A673 (cell line): Measurements from ENCODE around the gene PLD4. TPM values are rescaled to one million over a fixed set of nuclear protein-coding genes. Genes with fewer than 3 reads are reported as not detected.

Experiments used
- BruUV-seq: library from RNA; stranded (reverse); fragments of 400-500 nt; replicated peaks from 2 replicates; lab custom pipeline; 2021; lab: Mats Ljungman, UMichigan
- CTCF ChIA-PET: fragments of 300-600 bp; sonication (Branson Sonifier 250); formaldehyde crosslinking; loops from one replicate; lab custom pipeline; 2022; ENCODE audit warnings: antibody characterized with exemption; lab: Charles Lee
- POLR2A ChIA-PET: fragments of 300-600 bp; sonication (Branson Sonifier 250); formaldehyde crosslinking; loops from one replicate; lab custom pipeline; 2022; ENCODE audit warnings: antibody characterized with exemption; ENCODE audit not compliant: low non-redundant PET; lab: Charles Lee
- DNase-seq: peaks from one replicate; pipeline ENCODE4 v3.0.0-alpha.2; 2015; ENCODE audit warnings: low spot score
- H3K27ac ChIP-seq: fragments of 200-600 bp; sonication (generic); 2 replicates; pipeline ENCODE4 v1.5.1; 2016; ENCODE audit warnings: mixed run types, low read depth, mild to moderate bottlenecking, mixed read lengths, antibody characterized with exemption, low read length; ENCODE audit not compliant: poor library complexity, severe bottlenecking
- H3K27me3 ChIP-seq: fragments of 200-600 bp; sonication (generic); replicated peaks from 2 replicates; pipeline ENCODE4 v1.6.1; 2017; ENCODE audit warnings: mixed run types, low read depth, mild to moderate bottlenecking, mixed read lengths, antibody characterized with exemption, low read length; ENCODE audit not compliant: insufficient read depth, poor library complexity
- H3K36me3 ChIP-seq: fragments of 200-600 bp; sonication (generic); 2 replicates; pipeline ENCODE4 v1.6.1; 2016; ENCODE audit warnings: mixed run types, mild to moderate bottlenecking, mixed read lengths, antibody characterized with exemption, low read length; ENCODE audit not compliant: insufficient read depth, poor library complexity, severe bottlenecking
- H3K4me1 ChIP-seq: fragments of 200-600 bp; sonication (generic); 2 replicates; pipeline ENCODE4 v1.6.1; 2017; ENCODE audit warnings: mixed run types, mild to moderate bottlenecking, mixed read lengths, antibody characterized with exemption, low read length; ENCODE audit not compliant: insufficient read depth, poor library complexity, severe bottlenecking
- H3K4me3 ChIP-seq: fragments of 200-600 bp; sonication (generic); 2 replicates; pipeline ENCODE4 v1.5.1; 2016; ENCODE audit warnings: low read depth, mixed run types, mild to moderate bottlenecking, mixed read lengths, low read length; ENCODE audit not compliant: poor library complexity, severe bottlenecking
- H3K9me3 ChIP-seq: fragments of 200-600 bp; sonication (generic); 2 replicates; pipeline ENCODE4 v1.6.1; 2016; ENCODE audit warnings: mixed run types, low read depth, mild to moderate bottlenecking, mixed read lengths, antibody characterized with exemption, low read length; ENCODE audit not compliant: poor library complexity, severe bottlenecking
- CTCF ChIP-seq: fragments of 300-800, 200-600 bp; sonication (generic); conservative IDR thresholded peaks from 2 replicates; pipeline ENCODE4 v1.5.1; 2017; ENCODE audit warnings: low read depth, mild to moderate bottlenecking, antibody characterized with exemption, low read length, moderate library complexity, mixed read lengths
- EZH2 ChIP-seq: fragments of 200-600 bp; sonication (generic); IDR thresholded peaks from 2 replicates; pipeline ENCODE4 v1.6.1; 2017; ENCODE audit warnings: borderline replicate concordance, low read depth, mild to moderate bottlenecking, mixed read lengths, antibody characterized with exemption, low read length; ENCODE audit not compliant: poor library complexity, severe bottlenecking
- intact Hi-C: fragments of 100-400 bp; cut with micrococcal nuclease; formaldehyde crosslinking; loops from one replicate; pipeline ENCODE4 v1.10.0; 2022; ENCODE audit not compliant: unreplicated experiment
- total RNA-seq: library from RNA; stranded (reverse); gene quantifications from 2 replicates; pipeline ENCODE4 v1.2.3, GENCODE V29; 2021

Gene PLD4
- total RNA-seq, 1 experiment from 2014 or later = not detected

- DNase-seq = no peak
- TF ChIP-seq CTCF = no peak
- TF ChIP-seq EZH2 = no peak
- Histone ChIP-seq H3K36me3 (no peaks in the 10 kb centered on the region), H3K27me3 (no peaks in the 10 kb centered on the region), H3K27ac (no peak overlapping the region), H3K4me1 (no peaks in the 10 kb centered on the region), H3K9me3 (no peaks in the 10 kb centered on the region), H3K4me3 (no peak overlapping the region)
- POLR2A ChIA-PET = interaction anchor here (0.7 kb wide), 1 partner anchor 71 kb away, joined by 5 read pairs; no protein-coding TSS in a partner anchor
- BruUV-seq = no TSS peak
- intact Hi-C loops = no loop called here
- CTCF ChIA-PET = no interaction called here
These were observed 3.9 kb downstream of the PLD4 start for GRCh38 chr14:104928391-104929133.

DNA sequence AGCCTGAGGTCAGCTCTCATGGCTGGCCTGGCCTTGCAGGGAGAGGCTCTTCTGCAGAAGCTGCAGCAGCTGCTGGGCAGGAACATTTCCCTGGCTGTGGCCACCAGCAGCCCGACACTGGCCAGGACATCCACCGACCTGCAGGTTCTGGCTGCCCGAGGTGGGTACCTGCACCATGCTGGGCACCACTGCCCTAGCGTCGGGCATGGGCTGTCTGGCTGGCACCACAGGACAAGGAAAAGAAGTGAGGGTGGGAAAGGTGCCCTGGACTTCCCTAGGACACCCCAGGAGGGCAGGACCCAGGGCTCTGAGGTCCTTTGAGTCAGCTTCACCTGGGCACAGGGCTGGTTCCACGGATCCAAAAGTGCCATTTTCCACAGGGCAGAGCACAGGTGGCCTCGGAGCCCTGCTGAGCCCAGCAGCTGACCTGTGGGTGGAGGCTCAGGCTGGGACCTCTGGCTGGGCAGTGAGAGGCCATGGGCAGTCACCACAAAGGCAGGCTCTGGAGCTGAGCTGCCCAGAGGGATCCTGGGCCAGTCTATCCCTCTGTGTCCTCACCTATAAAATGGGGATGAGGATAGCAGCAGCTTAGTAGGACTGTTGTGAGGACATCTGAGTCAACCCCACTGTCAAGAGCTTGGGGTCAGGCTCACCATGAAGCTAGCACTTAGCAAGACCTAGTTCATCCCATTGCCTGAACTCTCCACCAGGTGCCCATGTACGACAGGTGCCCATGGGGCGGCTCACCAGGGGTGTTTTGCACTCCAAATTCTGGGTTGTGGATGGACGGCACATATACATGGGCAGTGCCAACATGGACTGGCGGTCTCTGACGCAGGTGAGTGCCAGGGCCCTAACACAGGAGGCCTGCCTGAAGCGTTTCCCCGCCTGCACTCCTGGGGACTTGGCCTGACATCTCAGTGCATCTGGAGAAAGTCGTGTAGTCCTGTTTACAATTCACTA lies 4.9 kb downstream of the PLD4 start:
- Histone ChIP-seq H3K4me3 (no peak overlapping the region), H3K27me3 (peaks cover 6% of the 10 kb centered on the region), H3K27ac (no peak overlapping the region), H3K36me3 (no peaks in the 10 kb centered on the region), H3K4me1 (no peaks in the 10 kb centered on the region), H3K9me3 (no peaks in the 10 kb centered on the region)
- no peak for DNase-seq
- TF ChIP-seq EZH2 (no peak), CTCF (no peak)
- no TSS peak for BruUV-seq
- ChIA-PET CTCF (no interaction called here), POLR2A (no interaction called here)
- intact Hi-C loops = no loop called here

- H3K36me3 ChIP-seq = no peaks in the 10 kb centered on the region
- H3K4me3 ChIP-seq = no peak overlapping the region
- no peak overlapping the region for H3K27ac ChIP-seq
- no peaks in the 10 kb centered on the region for H3K4me1 ChIP-seq
- DNase-seq = no peak
- BruUV-seq = no TSS peak
- POLR2A ChIA-PET = interaction anchor here (0.7 kb wide), 1 partner anchor 352 kb away, joined by 9 read pairs; no protein-coding TSS in a partner anchor
- TF ChIP-seq CTCF = no peak
- no peak for TF ChIP-seq EZH2
- no peaks in the 10 kb centered on the region for H3K9me3 ChIP-seq
- CTCF ChIA-PET = no interaction called here
- H3K27me3 ChIP-seq = peaks cover 12% of the 10 kb centered on the region
- intact Hi-C loops = no loop called here
These were observed 6.0 kb downstream of the PLD4 start for GRCh38 chr14:104930526-104931303.
